ENCODE results near the gene GCNT2.

Gene GCNT2

GRCh38 chr6:10479939-10480700 is 41.0 kb upstream of the GCNT2 start:
- H3K4me1 ChIP-seq (ENCODE audit: insufficient read depth, low read length) = no peaks in the 10 kb centered on the region
- no peak for TF ChIP-seq EZH2 (IDR thresholded peaks at IDR 0.05; ENCODE audit: borderline replicate concordance, low read depth, low read length, severe bottlenecking)
- no peak for TF ChIP-seq CTCF (IDR thresholded peaks at IDR 0.05; ENCODE audit: borderline replicate concordance, extremely low read depth, low read length, poor library complexity, severe bottlenecking)
- no peaks in the 10 kb centered on the region for H3K36me3 ChIP-seq (ENCODE audit: insufficient read depth, low read length)
- no peaks in the 10 kb centered on the region for H4K20me1 ChIP-seq (ENCODE audit: insufficient read depth, low read length)
- no peaks in the 10 kb centered on the region for H3K79me2 ChIP-seq (ENCODE audit: insufficient read depth, low read length)
- H3K27me3 ChIP-seq (ENCODE audit: insufficient read depth, low read length, poor library complexity) = no peaks in the 10 kb centered on the region
- no peak overlapping the region for H3K4me3 ChIP-seq (ENCODE audit: low read depth in 1 of 2, low read length in 2 of 2)
- DNase-seq (no peak), ATAC-seq (ENCODE audit: insufficient read depth, low read depth) (no peak)
- H3K9ac ChIP-seq (ENCODE audit: low read depth, low read length) = no peak overlapping the region
- H3K9me3 ChIP-seq (ENCODE audit: insufficient read depth, low read length, severe bottlenecking) = no peaks in the 10 kb centered on the region
- no peak overlapping the region for H3K4me2 ChIP-seq (ENCODE audit: insufficient read depth, low read length)
- no peak overlapping the region for H2AFZ ChIP-seq (ENCODE audit: low read depth, low read length)
- no peak overlapping the region for H3K27ac ChIP-seq (ENCODE audit: low read length)

- Histone ChIP-seq H3K27ac (ENCODE audit: low read length) (no peak overlapping the region), H3K79me2 (ENCODE audit: insufficient read depth, low read length) (no peaks in the 10 kb centered on the region), H3K4me2 (ENCODE audit: insufficient read depth, low read length) (no peak overlapping the region), H3K9ac (ENCODE audit: low read depth, low read length) (no peak overlapping the region), H3K36me3 (ENCODE audit: insufficient read depth, low read length) (no peaks in the 10 kb centered on the region), H4K20me1 (ENCODE audit: insufficient read depth, low read length) (no peaks in the 10 kb centered on the region), H3K4me3 (ENCODE audit: low read depth in 1 of 2, low read length in 2 of 2) (no peak overlapping the region), H3K4me1 (ENCODE audit: insufficient read depth, low read length) (no peaks in the 10 kb centered on the region), H3K9me3 (ENCODE audit: insufficient read depth, low read length, severe bottlenecking) (no peaks in the 10 kb centered on the region), H3K27me3 (ENCODE audit: insufficient read depth, low read length, poor library complexity) (no peaks in the 10 kb centered on the region), H2AFZ (ENCODE audit: low read depth, low read length) (no peak overlapping the region)
- TF ChIP-seq CTCF (IDR thresholded peaks at IDR 0.05; ENCODE audit: borderline replicate concordance, extremely low read depth, low read length, poor library complexity, severe bottlenecking) (no peak), EZH2 (IDR thresholded peaks at IDR 0.05; ENCODE audit: borderline replicate concordance, low read depth, low read length, severe bottlenecking) (no peak)
- ATAC-seq (ENCODE audit: insufficient read depth, low read depth) = no peak
- no peak for DNase-seq
Measured at GRCh38 chr6:10481101-10481500, 40.0 kb upstream of the GCNT2 start.

GRCh38 chr6:10482636-10483257 is 38.4 kb upstream of the GCNT2 start:
- Histone ChIP-seq H3K9me3 (ENCODE audit: insufficient read depth, low read length, severe bottlenecking) (no peaks in the 10 kb centered on the region), H3K4me3 (ENCODE audit: low read depth in 1 of 2, low read length in 2 of 2) (no peak overlapping the region), H3K27ac (ENCODE audit: low read length) (no peak overlapping the region), H3K79me2 (ENCODE audit: insufficient read depth, low read length) (no peaks in the 10 kb centered on the region), H2AFZ (ENCODE audit: low read depth, low read length) (no peak overlapping the region), H3K27me3 (ENCODE audit: insufficient read depth, low read length, poor library complexity) (no peaks in the 10 kb centered on the region), H3K4me2 (ENCODE audit: insufficient read depth, low read length) (no peak overlapping the region), H3K36me3 (ENCODE audit: insufficient read depth, low read length) (no peaks in the 10 kb centered on the region), H3K4me1 (ENCODE audit: insufficient read depth, low read length) (no peaks in the 10 kb centered on the region), H4K20me1 (ENCODE audit: insufficient read depth, low read length) (no peaks in the 10 kb centered on the region), H3K9ac (ENCODE audit: low read depth, low read length) (no peak overlapping the region)
- TF ChIP-seq EZH2 (IDR thresholded peaks at IDR 0.05; ENCODE audit: borderline replicate concordance, low read depth, low read length, severe bottlenecking) (no peak), CTCF (IDR thresholded peaks at IDR 0.05; ENCODE audit: borderline replicate concordance, extremely low read depth, low read length, poor library complexity, severe bottlenecking) (no peak)
- DNase-seq (no peak), ATAC-seq (ENCODE audit: insufficient read depth, low read depth) (no peak)

Data from DND-41 (cell line).